AG09309 (cell line): ENCODE measurements around the gene MYO3B.

Source experiments
- DNase-seq: peaks from one replicate; pipeline ENCODE4 v3.0.0-alpha.2; 2010; ENCODE audit warnings: low read depth
- H3K4me3 ChIP-seq: 2 replicates; pipeline ENCODE4 v1.5.1; 2011; ENCODE audit warnings: mild to moderate bottlenecking, low read depth, low read length, moderate library complexity; ENCODE audit not compliant: control insufficient read depth
- CTCF ChIP-seq: IDR thresholded peaks from 2 replicates; pipeline ENCODE4 v1.5.1; 2011; ENCODE audit warnings: mild to moderate bottlenecking, low read depth, low read length, inconsistent platforms; ENCODE audit not compliant: insufficient read depth, control insufficient read depth; ENCODE audit errors: missing control alignments

MYO3B gene

GRCh38 chr2:170703776-170704476 lies 526.0 kb downstream of the MYO3B start:
- no peak for DNase-seq
- no peak for TF ChIP-seq CTCF
- H3K4me3 ChIP-seq: no peak overlapping the region
